ENCODE results near the gene NEK6.
"Not testable (repeated sequence)": the region's sequence is repeated elsewhere in the genome, so short reads cannot be mapped to it uniquely, and the experiment has no call there.

The NEK6 gene

DNA sequence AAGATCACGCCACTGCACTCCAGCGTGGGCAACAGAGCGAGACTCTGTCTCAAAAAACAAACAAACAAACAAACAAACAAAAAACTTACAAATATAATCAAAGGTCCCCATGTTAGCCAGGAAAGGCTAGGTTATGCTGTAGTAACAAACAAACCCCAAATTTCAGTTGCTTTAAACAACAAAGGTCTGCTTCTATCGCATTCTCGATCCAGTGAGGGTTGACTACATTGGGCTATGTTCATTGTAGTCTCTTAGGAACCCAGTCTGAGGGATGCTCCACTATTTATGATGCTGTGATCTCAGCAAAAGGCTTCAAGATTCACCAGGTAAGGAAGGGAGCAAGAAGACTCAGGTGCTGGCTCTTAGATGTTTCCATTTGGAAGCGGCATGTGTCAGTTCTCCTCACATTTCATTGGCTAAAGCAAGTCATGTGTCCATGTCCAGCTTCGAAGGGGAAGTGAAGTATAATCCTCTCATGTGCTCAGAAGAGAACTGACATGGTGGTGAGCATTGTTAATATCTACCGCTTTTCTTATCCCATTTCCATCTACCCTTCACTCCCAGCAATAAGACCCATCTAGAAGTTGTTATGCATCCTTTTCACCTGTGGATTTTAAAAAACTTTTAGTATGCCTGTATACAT is 26.5 kb upstream of the NEK6 start:
- no peak for DNase-seq

DNA sequence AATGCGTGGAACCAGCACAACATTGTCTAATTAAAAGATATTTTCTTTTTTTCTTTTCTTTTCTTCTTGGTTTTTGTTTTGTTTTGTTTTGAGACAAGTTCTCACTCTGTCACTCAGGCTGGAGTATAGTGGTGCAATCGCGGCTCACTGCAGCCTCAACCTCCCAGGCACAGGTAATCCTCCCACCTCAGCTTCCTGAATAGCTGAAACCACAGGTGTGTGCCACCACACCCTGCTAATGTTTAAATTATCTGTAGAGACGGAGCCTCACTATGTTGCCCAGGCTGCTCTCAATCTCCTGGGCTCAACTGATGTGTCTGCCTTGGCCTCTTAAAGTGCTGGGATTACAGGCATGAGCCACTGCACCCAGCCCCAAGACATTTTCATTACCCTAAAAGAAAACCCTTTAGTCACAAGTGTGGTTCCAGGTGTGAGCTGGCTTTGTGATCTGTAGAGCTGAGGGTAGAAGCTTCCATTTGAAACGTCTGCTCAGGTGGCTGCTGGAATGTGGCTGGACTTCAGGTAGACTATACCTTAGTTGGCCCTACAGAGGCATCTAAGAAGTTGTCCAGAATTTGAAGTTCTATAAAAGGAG is 19.1 kb upstream of the NEK6 start:
- DNase-seq, result no peak

DNA sequence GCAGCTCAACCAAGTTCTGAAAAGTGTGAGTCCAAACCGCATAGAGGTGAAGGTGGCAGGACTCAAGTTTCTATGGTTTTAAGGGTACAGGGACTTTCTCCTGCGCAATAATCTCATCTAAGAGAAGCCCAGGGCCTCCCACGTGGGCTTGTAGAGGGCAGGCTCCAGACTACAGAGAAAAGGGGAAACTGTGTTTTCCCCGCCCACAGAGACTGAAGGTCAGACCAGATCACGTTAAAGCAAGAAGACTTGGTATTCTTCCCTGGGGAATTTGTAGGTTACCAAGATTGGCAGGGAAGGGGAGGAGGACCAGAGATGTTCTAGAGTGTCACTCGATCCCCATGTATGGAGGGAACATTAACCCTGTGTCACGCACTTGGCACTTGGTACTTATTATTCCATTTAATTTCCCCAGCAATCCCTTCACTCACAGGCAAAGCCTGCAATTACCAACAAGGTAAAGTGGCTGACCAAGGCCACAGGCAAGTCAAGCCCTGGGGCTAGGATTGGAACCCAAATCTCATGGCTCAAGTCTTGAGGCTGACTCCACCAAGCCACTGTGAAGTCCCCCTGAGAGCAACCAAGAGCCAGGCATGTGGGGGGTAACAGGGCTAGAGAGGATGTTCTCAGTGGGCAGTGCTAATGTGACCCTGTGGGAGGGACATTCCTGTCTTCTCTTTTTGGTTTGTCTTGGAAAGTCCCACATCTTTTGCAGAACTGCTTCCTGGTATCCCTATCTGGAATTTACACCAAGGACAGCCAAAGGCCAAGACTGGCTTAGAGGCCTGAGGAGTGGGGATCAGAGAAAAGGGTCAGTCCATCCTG is 18.3 kb upstream of the NEK6 start:
- DNase-seq, result no peak

DNA sequence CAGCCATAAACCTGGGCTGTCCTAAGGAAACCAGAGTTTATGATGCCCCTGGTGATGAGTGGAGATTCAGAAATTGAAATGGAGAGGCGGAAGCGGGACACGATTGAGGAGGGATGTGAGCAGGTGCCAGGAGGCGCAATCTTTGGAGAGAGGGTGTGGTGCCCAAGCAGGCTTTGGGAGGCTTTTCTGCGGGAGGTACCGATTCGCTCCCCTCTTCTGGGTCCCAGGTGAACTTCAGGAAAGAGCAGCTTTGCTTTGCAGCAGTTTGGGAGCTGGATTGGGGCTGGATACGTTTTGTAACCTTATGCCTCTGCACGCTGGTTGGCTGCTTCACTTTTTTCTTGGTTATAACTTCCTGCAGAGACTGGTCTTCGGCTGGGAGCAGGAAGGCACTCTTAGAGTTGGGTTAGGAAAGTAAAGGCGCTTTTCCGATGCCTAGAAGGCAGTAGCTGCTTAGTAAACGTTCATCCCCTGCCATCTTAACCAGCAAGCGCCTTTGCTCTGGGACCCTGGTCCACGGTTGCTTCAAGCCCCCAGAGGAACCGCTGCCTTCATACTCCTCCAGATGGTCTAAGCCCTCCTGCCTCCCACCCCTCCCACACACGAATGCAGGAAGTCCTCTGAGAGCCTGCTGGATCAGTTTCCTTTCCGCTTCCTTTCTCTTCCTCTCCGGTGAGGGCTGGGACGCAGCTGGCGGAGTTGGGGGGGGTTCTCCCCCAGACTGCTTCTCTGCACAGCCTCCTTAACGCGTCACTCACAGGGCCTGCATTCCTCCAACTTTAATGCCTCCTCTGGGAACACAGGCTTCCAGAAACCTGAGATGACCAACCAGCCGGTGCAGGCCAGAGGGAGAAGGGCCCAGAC is 15.2 kb upstream of the NEK6 start:
- DNase-seq, result no peak

DNA sequence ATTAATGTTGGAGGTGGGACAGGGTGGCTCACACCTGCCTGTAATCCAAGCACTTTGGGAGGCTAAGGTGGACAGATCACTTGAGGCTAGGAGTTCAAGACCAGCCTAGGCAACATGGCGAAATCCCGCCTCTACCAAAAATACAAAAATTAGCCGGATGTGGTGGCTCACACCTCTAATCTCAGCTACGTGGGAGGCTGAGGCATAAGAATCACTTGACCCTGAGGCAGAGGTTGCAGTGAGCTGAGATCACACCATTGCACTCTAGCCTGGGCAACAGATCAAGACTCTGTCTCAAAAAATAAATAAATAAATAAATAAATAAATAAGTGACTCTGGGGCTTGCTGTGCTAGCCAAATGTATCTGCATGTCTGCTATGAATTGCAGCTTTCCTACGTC is 10.4 kb upstream of the NEK6 start:
- DNase-seq, result not testable (repeated sequence)

DNA sequence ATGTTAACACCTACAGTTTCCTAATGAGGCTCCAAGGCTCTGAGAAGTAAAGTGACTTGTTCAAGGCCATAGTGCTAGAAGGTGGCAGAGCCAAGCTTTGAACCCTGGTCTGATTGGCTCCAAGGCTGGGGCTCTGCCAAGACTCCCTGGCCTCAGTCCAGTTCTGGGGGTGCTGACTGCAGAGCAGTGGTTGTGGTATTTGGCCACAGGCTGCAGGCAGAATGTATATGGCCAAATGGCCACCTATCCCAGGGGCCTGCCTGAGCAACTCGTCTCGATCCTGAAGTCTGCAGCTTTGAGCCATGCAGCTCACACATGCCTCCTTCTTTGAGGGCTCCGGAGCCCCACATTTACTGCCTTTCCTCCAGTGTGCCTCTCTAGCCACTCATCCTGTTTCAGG is 9.7 kb upstream of the NEK6 start:
- DNase-seq, result no peak

DNA sequence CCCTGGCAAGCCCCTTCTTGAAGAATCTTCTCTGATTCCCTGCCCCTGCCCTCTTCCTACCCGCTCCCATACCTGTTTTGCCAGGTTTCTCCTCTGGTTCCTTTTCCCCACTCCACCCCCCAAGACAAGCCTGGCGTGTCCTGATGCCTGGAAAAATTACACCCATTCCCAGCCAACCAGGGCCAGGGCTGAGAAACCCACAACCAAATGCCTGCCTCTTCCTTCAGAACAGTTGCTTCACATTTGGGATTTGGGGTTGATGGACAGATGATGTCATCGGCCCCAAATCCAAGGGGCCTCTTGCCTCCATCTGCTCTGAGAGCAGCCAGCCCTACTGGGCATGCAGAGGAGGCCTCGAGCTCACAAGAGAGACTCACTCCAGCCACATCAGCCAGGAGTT is 8.8 kb upstream of the NEK6 start:
- no peak for DNase-seq

DNA sequence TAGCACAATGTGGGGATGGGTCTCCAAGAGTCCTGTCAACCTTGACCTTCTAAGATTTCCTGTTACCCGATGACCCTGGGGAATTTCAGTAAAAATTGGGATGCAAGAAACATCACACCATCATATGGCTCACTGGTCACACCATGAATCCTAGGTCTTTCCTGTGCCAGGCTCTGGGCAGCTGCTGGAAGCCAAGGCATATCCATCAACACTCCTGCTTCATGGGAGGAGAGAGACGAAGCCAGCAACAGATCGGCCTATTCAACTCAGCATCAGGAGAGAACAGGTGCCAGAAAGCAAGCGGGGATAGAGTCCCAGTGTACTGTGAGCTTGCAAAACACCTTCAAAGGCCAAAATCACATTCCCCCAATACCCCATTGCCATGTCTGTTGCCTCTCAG is 6.5 kb upstream of the NEK6 start:
- no peak for DNase-seq

DNA sequence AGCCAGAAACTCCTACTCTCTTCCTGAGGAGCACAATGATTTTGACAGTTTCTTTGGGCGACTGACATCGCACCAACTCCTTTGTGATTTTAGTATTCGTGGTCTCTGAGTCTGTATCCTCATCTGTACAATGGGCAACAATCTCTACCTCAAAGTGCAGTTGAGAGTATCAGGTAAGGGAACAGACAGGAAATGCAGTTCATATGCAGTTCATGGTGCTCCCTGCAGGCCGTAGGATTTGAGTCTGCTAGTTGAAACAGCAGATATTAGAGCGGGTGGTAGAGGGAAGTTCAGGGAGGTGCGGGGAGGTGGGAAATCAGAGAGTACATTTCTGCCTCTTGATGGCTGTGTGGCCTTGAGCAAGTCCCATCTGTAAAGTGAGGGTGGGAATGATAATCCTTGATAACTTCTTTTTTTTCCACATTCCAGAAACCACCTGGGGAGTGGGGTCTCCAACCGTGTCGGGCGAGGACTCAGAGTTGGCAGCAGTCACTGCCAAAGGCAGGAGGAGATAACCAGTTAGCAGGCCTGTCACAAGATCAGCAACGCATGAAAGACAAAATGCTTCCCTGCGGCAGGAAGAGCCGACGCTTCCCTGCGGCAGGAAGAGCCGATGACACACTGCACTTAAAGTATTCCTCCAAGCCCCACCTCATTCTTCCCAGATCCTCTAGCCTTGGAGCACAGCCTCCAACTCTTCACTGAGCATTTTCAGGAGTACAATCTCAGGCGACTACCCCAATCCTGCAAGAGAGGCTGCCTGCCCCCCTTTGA is 6.0 kb upstream of the NEK6 start:
- peak; percentile 80 for DNase-seq

DNA sequence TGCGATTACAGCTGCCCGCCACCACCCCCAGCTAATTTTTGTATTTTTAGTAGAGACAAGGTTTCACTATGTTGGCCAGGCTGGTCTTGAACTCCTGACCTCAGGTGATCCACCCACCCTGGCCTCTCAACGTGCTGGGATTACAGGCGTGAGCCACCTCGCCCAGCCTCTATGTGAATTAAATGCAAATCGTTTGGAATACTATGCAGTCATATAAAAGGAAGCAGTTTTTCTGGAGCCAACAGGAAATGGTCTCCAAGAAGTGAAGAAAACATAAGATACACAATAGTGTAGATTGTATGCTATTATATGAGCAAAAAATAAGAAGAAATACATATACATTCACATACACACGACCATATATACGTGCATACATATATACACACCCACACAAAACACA is 4.9 kb upstream of the NEK6 start:
- not testable (repeated sequence) for DNase-seq

DNA sequence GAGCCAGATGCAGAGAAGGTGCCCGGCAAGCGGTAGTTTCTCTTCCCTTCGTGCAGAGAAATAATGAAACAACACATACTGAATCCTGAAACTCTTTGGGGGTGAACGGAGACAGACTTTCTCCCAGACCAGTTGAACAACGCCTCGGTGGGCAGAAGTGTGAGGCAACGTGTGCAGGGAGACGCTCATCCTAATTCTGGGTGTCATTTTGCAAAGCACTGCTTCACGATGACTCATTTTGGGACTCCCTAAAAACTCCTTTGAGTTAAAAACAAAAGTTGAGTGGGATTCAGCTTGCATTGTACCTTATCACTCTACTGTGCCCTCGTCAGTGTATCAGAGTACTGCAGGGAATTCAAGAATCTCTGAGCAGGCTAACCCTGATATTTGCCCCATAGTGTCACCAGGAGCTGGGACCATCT is 3.5 kb upstream of the NEK6 start:
- DNase-seq, result no peak

DNA sequence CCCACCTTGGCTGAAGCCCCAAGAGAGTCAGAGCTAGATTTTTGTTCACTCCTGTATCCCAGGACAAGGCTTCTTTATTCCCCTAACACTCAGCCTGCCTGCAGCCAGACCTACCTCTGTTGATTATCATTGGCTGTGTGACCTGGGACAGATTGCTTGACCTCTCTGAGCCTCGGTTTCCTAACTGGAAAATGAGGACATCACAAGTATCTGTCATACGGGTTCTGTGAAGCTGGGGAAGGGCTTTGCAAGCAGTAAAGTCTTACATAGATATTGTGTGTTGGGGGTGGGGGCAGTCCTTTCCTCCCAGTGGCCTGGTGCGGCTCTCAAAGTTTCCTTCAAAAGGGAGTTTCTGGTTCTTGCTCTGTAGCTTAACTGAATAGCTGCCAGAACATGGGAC is 2.5 kb upstream of the NEK6 start:
- no peak for DNase-seq

DNA sequence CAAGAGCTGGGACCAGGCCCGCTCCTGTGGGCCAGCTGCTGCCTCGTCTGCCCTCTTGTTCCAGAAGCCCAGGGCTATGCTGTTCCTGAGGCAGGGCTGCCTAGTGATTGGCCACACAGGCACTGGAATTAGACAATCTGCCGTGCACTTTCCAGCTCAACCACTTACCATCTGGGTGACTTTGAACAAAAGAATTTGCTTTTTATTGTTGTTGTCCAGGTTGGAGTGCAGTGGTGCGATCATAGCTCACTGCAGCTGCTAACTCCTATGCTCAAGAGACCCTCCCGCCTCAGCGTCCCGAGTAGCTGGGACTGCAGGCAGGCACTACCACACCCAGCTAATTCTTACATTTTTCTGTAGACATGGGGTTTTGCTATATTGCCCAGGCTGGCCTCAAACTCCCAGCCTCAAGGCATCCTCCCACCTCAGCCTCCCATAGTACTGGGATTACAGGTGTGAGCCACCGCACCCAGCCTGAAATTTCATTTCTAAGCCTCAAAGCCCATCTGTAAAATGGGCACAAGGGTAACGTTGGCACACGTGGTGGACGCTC is 1.2 kb upstream of the NEK6 start:
- peak; percentile 92 for DNase-seq

DNA sequence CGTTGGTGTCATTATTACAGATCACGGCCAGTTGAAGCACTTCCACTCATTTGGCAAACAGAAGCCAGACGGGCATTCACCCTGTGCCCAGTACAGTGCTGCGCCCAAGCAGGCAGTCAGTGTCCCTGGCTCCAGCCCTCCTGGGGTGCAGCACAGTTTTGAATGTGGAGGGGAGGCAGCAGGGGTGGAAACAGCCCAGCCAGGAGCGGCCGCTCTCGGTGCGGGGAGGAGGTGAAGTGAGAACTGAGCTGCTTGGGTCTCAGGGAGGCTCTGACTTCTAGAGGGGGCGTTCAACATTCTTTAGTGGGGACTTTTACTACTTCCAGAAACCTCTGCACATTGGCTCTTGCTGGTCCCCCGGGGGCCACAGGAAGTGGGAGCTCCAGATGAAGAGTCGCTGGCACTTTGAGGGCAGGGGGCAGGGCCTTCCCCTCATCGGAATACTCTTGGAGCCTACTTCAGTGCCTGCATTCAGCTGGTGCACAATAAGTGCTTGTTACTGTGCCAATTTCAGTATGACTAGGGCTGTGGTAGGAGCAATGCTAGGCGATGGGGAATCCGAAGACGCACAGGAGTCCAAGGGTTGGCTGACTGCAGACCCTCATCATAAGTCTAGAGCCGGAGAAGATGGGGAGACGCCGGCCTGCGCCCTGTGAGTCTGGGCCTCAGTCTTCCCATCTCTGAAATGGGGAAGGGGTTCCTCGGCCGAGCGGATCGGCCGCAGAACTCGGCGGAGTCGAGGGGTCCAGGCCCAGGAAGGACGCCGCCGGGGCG is 492 bp upstream of the NEK6 start:
- no peak for DNase-seq

DNA sequence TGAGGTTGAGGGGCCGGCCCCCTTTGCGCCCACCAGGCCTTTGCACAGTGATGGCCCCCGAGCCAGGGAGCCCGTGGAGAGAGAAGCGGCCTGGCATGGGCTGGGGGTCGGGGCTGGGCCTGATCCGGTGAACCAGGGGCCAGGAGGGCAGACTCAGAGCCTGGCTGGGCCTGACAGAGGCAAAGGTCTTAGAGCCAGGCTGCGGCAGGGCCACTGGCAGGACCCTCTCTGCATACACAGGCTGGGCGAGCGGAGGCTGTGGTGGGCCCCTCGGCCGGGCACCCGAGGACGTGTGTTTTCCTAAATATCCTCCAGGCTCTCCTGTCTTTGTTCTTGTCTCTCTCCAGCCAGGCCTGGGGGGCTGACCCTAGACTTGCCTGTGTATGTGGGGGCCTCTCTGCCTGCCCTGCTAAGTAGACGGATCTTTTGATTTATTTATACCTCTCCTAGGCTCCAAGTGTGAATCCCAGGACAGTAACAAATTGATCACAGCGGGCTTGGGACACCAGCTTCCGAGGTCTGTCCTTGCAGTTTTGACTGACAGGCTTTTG is 933 bp downstream of the NEK6 start:
- DNase-seq, result no peak

DNA sequence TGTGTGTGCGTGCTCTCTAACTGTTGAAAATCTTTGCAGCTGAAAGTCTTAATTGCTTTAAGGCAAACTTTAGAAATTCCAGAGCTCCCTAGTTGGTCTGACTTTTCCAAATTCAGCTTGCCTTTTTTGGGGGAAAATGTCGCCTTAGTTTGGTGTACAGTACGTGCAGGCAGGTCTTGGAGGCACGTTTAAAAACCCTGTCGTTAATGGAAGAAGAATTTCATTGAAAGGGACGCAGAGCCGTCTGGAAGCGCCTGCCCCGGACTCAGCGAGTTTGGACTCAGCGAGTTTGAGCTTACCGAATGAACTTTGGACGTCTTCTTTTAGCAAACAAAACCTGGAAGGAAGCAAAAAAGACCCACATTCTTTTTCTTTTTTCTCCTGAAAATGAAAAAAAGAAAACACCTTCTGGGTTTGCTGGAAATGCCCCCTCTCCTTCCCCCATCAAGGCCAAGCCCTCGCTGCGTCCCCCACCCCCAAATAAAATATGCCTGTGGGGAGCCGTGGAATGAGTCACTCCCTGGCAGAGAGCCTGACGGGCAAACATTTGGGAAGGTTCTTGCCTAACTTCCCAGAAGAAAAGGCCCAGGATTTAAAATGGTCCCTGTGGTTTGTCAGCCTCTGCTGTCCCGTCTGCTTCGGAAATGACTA is 1.5 kb downstream of the NEK6 start:
- peak; percentile 62 for DNase-seq

DNA sequence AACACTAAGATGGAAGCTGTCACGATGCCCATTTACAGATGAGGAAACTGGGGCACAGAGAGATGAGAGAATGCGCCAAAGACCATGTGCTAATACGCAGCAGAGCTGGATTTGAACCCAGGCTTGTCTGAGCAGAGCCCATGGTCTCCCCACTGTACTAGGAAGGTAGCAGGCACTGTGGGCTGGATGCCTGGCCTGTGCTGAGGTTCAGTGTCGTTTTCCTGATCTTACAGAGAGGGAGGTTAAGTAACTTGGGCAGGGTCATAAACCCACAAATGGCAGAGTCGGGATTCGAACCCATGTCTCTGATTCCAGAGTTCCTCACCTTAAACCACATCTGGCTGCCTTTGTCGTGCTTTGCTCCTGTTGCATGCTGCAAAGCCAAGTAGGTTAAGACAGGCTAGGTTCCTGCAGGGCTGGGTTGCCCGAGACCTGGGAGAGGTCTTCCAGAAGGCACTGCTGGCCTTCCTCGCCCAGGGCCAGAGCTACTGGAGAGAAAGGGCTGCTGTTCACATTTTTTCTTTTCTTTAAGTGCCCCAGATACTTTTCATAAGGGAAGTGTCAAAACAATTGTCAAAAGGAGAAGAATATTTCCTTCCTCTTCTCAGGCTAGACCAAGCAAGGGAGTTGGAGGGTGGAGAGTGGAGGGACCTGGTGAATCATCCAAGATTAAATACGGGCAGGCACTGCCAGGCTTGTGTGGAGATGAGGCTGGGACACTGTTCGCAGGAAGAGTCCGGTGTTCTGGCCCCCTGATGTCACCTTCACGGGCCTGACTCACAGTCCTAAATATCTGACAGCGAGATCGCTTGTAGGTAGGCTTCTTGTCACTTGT is 3.2 kb downstream of the NEK6 start:
- peak; percentile 72 for DNase-seq

DNA sequence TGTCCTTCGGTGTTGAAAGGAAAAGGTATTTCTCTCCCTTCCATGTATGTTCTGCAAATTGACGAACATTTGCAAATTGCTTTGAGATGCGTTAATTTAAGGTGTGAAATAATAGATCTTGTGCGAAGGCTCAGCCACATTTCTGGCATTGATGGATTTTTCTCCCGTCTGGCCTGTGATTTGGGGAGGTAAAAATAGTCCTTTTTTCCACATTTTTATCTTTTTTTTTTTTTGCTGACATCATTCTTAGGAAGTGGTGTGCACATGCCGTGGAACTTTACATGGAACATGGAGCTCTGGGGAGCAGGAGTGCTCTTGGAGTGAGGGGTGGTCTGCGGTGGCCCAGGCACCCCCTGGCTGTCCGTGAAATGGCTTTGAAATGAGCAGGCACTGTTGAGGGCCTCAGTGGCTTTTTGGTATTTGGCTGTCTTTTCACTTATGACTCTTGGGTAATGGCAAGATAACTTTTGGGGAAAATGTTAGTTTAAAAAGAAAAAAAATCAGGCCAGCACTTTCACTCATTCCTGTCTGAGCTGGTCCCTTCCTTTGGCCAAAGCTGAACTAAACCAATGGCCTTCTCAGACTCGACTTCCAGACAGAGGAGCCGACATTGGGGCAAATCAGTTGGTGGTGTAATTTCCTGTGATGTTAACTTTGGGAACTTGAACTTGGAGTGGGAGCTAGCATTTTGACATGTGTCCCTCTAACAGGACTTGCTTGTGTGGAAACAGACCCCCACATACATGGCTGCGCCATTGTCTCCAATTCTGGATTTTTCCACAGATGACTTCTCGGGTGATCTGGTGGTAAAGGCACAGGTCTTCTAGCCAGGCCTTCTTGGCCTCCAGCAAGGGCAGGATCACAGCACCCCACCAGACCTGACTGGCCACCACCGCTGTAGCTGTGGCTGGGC is 4.2 kb downstream of the NEK6 start:
- no peak for DNase-seq

DNA sequence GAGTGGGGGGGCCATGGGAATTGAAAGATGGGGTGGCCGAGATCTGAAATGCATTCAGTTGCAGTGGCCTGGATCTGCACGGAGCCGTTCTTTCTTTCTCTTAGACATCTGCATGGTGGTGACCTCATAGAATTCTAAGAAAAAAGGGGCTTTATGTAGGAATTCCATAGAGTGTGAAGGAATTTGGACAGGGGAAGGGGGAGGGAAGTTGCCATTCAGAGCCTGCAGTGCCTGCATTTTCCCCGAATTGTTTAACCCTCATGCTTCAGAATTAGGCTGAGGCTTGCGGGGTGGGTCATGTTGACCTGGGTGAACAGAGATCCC is 4.9 kb downstream of the NEK6 start:
- DNase-seq, result no peak

Data from kidney glomerular epithelial cell (primary cell).